Parathyroid adenoma (tissue), 2 donors: ENCODE results near the gene GINS1.

Source experiments
- H2AFZ ChIP-seq: fragments of 300-600 bp; sonication (generic); one replicate; pipeline ENCODE4 v1.7.0; 2017; ENCODE audit warnings: antibody characterized with exemption, mild to moderate bottlenecking
- H3K27ac ChIP-seq: fragments of 300-600 bp; sonication (generic); one replicate; pipeline ENCODE4 v1.7.0; 2017
- H3K27me3 ChIP-seq: fragments of 300-600 bp; sonication (generic); one replicate; pipeline ENCODE4 v1.7.0; 2017; ENCODE audit warnings: low read length; ENCODE audit not compliant: control insufficient read depth, insufficient read depth
- H3K36me3 ChIP-seq: fragments of 300-600 bp; sonication (generic); one replicate; pipeline ENCODE4 v1.7.0; 2017; ENCODE audit warnings: low read length; ENCODE audit not compliant: control insufficient read depth, insufficient read depth
- H3K4me1 ChIP-seq: fragments of 300-600 bp; sonication (generic); one replicate; pipeline ENCODE4 v1.7.0; 2017; ENCODE audit warnings: control low read depth
- H3K4me2 ChIP-seq: fragments of 300-600 bp; sonication (generic); one replicate; pipeline ENCODE4 v1.7.0; 2017; ENCODE audit warnings: low read length
- H3K4me3 ChIP-seq: fragments of 300-600 bp; sonication (generic); one replicate; pipeline ENCODE4 v1.7.0; 2017; ENCODE audit warnings: low read depth, low read length
- H3K79me2 ChIP-seq: fragments of 300-600 bp; sonication (generic); one replicate; pipeline ENCODE4 v1.7.0; 2017; ENCODE audit warnings: control low read depth
- H3K9ac ChIP-seq: fragments of 300-600 bp; sonication (generic); one replicate; pipeline ENCODE4 v1.7.0; 2017; ENCODE audit warnings: mild to moderate bottlenecking
- H3K9me3 ChIP-seq: fragments of 300-600 bp; sonication (generic); one replicate; pipeline ENCODE4 v1.7.0; 2017; ENCODE audit warnings: low read length; ENCODE audit not compliant: control insufficient read depth
- CTCF ChIP-seq: fragments of 300-600 bp; sonication (generic); IDR thresholded peaks from one replicate; pipeline ENCODE4 v1.7.0; 2017; ENCODE audit warnings: antibody characterized with exemption, mild to moderate bottlenecking
- donor health status: primary hyperparathyroidism.

Gene GINS1

GRCh38 chr20:25490656-25491445 is 83.4 kb downstream of the GINS1 start:
- no peaks in the 10 kb centered on the region for H3K9me3 ChIP-seq
- no peaks in the 10 kb centered on the region for H3K36me3 ChIP-seq
- peaks cover 8% of the 10 kb centered on the region for H3K79me2 ChIP-seq
- H3K4me2 ChIP-seq = no peak overlapping the region
- H3K9ac ChIP-seq = no peak overlapping the region
- H3K4me1 ChIP-seq = no peaks in the 10 kb centered on the region
- no peaks in the 10 kb centered on the region for H3K27me3 ChIP-seq
- H2AFZ ChIP-seq = no peak overlapping the region
- TF ChIP-seq CTCF = no peak
- H3K4me3 ChIP-seq = no peak overlapping the region
- H3K27ac ChIP-seq = no peak overlapping the region

GRCh38 chr20:25491446-25492038 is 84.1 kb downstream of the GINS1 start:
- no peak for TF ChIP-seq CTCF
- H3K27ac ChIP-seq = no peak overlapping the region
- no peak overlapping the region for H3K4me2 ChIP-seq
- H3K27me3 ChIP-seq = no peaks in the 10 kb centered on the region
- no peaks in the 10 kb centered on the region for H3K9me3 ChIP-seq
- H3K4me1 ChIP-seq = no peaks in the 10 kb centered on the region
- H2AFZ ChIP-seq = no peak overlapping the region
- peaks cover 8% of the 10 kb centered on the region for H3K79me2 ChIP-seq
- no peak overlapping the region for H3K4me3 ChIP-seq
- H3K36me3 ChIP-seq = no peaks in the 10 kb centered on the region
- H3K9ac ChIP-seq = no peak overlapping the region

GRCh38 chr20:25493137-25493536 is 85.7 kb downstream of the GINS1 start:
- Histone ChIP-seq H3K4me3 (no peak overlapping the region), H3K9ac (no peak overlapping the region), H3K27ac (no peak overlapping the region), H3K4me2 (no peak overlapping the region), H3K4me1 (peaks cover 7% of the 10 kb centered on the region), H3K27me3 (no peaks in the 10 kb centered on the region), H3K36me3 (no peaks in the 10 kb centered on the region), H3K79me2 (peaks cover 8% of the 10 kb centered on the region), H3K9me3 (no peaks in the 10 kb centered on the region), H2AFZ (no peak overlapping the region)
- TF ChIP-seq CTCF = no peak

- Histone ChIP-seq H3K4me2 (no peak overlapping the region), H3K4me1 (peaks cover 9% of the 10 kb centered on the region), H3K4me3 (no peak overlapping the region), H2AFZ (no peak overlapping the region), H3K9ac (no peak overlapping the region), H3K27me3 (no peaks in the 10 kb centered on the region), H3K36me3 (no peaks in the 10 kb centered on the region), H3K9me3 (no peaks in the 10 kb centered on the region), H3K79me2 (peaks cover 8% of the 10 kb centered on the region), H3K27ac (no peak overlapping the region)
- TF ChIP-seq CTCF = no peak
These were observed 86.5 kb downstream of the GINS1 start for GRCh38 chr20:25493748-25494505.
